Activated CD8-positive, alpha-beta memory T cell treated with anti-CD3 and anti-CD28 coated beads, Interleukin-2, amount 50 U/mL, for 1 hour (primary cell): ENCODE results near the gene MAP3K15.
A peak's percentile ranks its signal among the peaks of the same experiment; 100 is the strongest.

ENCODE experiments used
- DNase-seq: peaks from one replicate; pipeline ENCODE4 v3.0.0-alpha.2; 2020; ENCODE audit errors: extremely low read depth

MAP3K15 gene

DNA sequence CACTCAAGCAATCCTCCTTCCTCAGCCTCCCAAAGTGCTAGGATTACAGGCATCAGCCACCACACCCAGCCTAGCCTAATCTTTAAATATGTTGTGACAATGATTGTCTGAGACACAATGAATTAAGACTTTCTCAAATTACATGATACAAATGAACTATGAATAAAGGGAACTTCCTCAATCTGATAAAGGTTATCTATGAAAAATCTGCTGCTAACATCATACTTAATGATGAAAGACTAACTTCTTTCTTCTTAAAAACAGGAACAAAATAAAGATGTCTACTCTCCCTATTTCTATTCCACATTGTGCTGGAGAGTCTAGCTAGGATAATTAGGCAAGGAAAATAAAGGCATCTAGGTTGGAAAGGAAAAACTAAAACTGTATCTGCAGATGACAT is 111.6 kb downstream of the MAP3K15 start:
- DNase-seq: no peak

DNA sequence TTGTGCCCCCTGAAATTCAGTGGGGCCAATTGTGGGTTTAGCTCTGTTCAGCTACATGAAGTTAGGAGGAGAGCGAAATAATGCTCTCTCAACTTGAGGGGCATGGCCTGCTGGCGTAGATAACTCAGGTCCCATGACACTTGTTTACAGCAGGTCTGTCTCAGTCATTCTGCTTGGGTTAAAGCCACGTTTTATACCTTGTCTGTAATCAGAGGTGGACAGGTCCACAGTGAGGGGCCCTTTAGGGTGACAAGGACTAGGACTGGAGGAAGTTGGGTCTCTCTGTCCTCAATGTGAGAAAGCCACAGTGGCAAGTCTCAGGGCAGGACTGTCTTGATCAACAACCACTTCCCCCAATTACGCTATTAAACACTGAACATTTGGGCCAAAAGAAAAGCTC is 122.6 kb downstream of the MAP3K15 start:
- no peak for DNase-seq

DNA sequence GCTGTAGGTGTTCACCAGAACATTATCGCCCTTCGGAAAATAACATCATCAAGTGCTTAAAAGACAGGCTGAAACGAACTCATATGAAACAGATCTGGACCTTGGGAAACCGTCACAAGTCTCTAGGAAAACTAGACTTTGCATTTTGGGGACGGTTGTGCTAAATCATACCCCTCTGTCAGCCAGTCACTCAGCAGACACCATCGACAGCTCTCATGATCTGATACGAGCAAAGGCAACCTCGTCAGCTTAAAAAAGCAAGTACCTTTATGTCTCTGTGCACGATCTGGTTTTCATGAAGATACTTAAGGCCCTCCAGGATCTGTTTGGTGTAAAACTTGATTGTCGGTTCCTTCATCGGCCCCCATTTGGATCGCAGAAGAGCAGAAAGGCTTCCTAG is 123.2 kb downstream of the MAP3K15 start:
- DNase-seq: no peak

DNA sequence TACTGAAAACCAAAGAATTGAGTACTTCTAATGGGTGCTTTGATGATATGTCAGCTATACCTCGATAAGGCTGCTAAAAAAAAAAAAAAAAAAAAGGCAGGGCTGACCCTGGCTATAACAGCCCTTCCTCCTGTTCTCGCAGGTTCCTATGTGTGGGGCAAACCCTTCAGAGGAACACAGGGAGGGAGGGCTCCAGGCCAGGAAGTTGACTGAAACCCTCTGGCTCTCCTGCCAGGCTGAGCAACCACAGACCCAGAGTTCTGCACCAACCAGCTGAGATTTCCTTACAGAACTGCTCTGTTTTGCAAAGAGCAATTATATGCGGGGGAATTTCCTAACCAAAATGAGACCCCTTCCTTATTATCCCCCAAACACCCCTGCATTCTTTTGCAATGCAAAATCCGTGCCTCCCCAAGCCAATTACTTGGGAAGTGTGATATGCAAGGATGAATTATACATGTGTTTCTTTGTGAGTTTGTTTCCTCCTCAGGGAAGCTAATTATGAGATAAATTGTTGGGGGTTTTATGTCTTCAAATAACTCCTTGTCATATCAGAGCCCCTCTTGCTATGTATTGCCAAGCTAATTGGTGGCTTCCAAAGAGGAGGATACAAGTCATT is 126.0 kb downstream of the MAP3K15 start:
- DNase-seq: no peak

DNA sequence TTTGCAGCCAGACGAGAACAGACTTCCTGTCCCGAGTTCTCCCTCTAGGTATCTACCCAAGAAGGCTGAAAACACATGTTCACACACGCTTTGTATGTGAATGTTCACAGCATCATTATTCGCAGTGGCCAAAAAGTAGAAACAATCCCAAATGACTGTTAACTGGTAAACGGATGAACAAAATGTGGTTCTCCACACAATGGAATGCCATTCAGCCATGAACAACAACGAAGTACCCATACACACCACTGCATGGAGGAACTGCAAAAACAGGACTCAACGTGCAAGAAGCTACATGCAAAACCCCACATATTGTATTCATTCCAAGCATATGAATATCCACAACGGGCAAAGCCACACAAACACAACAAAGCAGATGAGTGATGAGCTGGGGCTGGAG is 126.6 kb downstream of the MAP3K15 start:
- DNase-seq: no peak

DNA sequence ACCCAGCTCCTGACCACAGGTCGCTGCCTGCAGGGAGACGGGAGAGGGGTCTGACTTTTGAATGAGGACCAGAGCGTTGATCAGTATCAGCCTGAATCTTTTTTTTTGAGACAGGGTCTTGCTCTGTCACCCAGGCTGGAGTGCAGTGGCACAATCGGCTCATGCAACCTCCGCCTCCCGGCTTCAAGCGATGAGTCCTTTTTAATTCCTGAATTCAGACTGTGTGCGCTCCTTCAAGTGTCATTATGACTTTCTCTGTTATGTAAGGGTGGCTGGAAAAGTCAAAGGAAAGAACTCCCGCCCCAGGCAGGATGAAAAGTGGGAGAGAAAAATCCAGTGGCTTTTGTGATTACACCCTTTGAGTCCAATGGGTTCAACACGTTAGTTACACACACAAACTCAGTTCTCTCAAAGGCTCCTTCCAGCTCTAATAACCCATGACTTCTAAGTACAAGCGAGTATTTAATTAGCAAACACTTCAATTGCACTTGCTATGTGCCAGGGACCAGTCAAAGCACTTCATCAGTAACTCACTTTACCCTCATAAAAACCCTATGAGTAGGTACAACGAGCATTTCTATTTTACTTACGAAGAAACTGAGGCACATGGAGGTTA is 127.1 kb downstream of the MAP3K15 start:
- DNase-seq: no peak

DNA sequence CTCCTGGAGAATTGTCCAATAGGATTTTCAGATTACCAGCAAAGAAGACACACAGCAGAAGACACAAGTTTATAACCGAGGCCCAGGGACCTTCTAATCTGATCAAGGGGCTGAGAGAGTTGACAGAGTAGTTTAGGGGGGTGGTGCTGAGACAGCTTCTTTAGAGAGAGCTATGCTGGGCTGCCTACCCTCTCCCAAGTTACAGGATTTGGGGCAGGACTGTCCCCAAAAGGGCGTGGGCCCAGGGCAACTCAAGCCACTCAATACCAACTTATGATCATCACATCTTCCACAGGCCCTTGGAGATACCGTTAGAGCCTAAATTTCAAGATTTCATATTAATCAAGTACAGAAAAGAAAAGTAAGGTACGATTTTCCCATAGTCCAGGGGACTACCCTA is 128.6 kb downstream of the MAP3K15 start:
- DNase-seq: no peak

DNA sequence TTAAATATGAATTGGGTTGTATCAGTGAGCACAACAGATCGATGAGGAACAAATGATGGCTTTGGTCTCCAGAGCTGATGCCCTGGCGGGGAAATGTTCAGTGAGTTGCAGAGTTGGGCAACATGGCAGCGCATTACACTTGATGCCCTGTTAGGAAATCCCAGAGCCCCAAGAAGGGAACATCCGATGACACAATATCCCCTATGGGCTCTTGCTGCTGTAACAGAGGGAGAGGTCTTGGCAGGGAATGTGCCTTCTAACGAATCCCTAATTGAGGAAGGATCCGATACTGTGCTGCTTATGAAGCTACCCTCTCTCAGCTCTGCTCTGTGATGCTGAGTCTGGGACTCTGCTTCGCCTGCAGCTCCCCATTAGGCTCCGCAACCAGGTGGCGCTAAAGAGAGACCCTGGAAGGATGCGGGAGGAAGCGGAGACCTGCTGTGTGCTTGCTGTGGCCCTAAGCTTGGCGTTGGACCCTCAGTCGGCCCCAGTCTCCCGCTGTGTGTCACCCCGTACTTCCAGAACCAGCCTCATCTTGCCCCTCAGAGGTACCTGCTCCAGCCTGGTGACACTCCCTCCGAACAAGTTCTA is 132.7 kb downstream of the MAP3K15 start:
- no peak for DNase-seq

DNA sequence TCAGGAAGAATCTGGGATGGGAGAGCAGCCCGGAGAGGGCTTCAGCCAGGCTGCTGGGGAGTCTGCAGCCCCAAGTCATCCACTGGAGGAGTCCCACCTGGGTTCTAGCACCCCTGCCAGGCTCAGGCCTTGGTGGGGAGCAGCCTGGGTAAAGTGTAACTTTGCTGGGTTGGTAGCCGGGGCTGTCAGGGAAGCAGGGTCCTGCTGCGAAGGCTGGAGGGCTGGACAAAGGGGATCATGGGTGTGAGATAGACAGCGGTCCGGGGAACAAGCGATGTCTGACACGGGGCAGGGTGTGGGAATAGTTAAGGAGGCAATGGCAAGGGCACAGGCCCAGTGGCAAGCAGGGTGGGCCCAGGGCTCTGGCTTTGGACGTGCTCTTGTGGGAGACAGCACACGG is 134.0 kb downstream of the MAP3K15 start:
- no peak for DNase-seq

DNA sequence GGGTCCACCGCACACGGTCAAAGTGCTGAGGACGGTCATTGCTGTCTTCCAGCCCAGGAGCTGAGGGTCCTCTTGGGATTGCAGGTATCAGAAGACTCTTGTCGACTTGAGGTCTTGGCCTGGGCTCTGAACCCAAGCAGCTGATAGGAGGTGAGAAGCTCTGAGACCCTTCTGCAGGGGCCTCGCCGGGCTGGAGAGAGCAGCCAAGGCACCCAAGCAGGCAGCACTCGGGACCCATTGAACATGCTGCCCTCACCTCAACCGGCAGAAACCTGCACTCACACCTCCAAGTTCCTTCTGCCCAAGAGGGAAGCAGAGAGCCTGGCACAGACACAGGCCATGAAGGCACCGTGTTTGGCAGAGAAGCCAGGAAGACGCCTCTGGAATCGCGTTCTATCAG is 137.5 kb downstream of the MAP3K15 start:
- DNase-seq: no peak

DNA sequence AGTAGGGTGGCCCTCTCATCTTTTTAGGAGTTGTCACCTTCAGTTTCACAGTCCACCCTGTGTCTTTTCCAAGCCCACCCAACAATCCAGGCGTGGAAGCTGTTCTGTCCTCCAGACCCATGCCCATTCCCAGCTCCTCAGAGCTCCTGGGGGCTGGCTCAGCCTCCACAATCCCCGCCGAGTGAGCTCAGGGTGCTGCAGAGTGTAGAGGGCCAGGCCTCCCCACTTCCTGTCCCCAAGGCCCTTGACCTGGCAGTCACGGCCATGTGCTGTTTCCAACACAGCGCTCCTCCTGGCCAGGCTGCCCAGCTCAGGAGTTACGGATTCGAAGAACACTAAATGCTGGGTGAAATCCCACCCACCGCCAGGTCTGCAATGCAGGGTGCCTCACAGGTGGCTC is 139.8 kb downstream of the MAP3K15 start:
- no peak for DNase-seq

DNA sequence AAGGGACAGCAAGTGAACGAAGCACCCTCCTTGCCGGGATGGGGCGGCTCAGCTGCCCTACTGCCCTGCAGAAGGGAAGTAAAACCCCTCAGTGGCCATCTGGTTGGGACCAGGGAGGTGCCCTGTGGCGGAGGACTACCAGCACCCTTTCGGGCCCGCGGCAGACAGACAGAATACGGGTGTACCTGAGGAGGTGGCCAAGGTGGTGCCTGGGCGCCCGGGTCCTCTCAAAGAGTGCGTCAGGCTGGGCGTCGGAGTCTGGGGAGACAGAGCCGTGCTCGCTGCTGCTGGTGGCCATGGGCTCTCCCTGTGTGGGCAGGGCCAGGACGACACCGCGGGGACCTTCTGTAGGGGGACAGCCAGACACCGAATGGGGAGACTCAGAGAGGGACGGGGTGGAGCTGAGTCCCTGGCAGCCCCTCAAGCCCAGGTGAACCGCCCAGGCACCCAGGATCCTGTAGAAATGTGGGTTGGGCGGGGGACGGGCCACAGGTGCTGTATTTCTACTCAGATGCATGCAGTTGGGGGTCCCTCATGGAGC is 141.9 kb downstream of the MAP3K15 start:
- no peak for DNase-seq

DNA sequence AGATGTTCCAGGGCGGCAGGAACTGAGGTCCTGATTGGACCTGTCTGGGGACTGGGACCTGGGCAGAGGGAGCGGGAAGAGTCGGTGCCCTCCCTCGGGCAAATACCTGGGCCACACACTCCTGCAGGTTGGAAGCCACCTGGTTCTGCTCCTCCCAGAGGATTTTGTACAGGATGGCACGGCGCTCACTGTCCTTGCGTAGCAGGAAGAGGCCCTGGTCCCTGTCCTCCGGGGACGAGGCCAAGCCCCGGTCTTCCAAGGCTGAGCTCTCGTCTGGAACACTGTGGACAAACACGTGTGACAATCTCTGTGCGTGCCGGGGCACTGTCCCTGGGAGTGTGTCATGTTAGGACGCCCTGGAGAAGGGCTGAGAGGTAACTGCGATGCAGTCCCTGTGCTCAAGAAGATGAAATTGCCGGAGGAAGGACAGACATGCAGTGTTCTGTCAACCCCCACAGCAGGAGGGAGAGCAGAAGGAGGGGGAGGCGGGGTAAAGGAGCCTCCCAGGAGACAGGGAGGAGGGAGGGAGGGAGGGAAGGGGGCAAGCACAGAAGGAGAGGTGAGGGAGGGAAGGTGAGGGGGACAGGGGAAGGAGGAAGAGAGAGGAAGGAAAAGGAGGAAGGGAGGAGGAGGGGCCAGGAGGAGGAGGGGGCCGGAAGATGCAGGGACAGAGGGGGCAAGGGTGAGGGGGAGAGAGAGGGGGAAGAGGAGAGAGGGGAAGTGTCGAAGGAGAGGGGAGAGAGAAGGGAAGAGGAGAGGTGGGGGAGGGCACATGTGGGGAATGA is 142.6 kb downstream of the MAP3K15 start:
- no peak for DNase-seq

DNA sequence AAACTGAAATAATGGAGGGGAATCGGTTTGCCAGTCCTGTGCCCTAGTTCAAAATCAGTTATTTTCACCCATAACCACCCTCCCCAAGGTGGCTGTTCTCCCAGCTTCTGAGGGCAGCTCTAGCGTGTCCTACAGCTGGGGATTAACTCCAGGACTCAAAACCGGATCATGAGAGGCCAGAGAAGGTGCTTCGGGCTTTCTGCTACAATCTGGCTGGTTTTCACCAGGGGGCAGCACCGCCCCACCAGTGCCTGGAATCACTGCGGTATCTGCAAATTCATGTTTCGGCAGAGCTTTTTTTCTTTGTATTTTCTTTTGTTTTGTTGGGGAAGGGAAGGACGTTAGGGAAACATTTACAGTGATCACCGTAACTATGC is 143.2 kb downstream of the MAP3K15 start:
- peak; percentile 9 for DNase-seq

DNA sequence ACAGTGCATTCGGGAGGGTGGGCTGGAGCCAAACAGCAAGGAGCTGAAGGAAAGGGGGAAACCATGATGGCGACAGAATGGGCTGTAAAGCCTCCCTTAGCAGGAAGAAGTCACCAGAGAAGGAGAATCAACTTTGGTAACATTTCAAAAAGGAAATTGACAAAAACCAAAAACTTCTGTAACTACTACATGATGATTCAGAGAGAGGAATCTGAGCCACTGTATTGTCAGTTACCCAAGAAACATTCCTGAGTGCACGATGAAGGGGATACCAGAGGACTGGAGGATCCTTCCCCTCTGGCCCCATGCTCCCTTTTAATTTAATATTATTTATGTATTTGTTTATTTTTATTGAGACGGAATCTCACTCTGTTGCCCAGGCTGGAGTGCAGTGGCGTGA is 145.2 kb downstream of the MAP3K15 start:
- DNase-seq: no peak

DNA sequence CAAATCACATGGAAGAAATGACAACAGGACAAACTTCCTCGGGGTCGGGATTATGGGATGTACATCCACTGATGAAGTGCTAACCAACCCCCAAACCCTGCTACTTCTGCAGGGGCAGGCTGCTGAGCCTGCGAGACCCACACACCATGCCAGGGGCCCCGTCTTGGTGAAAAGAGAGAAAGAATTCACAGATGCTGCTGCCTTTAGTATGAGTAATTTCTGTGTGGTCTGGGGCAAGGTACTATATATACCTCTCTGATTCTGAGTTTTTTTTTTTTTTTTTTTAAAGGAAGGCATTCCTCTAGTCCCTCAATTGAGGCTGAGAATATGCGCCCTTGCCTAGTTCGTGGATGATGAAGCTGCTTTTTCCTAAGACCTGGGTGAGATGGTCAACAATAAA is 146.7 kb downstream of the MAP3K15 start:
- DNase-seq: no peak

DNA sequence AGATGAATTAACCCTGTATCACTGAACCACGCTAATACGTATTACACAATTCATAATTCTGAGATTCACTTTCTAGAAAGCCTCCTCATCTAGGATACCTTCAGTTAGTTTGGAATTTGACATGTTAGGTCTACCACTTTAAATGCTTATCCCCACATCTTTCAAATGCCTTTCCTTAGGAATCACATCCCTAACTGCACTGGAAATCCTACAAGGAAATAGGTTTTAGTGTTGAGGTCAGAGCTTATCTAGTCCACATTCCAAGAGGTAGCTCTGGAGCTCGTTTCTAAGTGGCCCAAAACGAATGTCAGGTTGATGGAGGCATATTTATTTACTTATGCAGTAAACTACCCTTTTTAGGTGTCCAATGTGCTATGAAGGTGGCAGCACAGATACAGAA is 153.6 kb downstream of the MAP3K15 start:
- no peak for DNase-seq

DNA sequence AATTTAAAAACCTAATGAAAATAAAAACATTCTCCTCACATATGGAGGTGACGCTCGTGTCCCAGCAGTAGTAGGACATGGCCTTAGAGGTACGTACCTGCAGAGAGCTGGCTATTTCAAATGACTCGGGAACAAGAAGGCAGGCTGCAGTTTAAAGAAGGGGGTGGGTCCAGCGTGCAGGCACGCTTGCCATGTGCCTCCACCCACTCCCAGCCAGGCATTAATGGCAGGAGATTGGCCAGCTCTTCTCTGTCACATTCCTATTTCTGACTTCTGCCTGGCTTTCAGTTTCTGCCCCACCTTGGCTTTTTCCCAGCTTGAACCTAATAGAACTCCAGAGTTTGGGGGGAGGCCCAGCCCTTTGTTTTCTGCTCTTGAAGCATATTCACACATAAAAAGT is 154.4 kb downstream of the MAP3K15 start:
- DNase-seq: no peak

DNA sequence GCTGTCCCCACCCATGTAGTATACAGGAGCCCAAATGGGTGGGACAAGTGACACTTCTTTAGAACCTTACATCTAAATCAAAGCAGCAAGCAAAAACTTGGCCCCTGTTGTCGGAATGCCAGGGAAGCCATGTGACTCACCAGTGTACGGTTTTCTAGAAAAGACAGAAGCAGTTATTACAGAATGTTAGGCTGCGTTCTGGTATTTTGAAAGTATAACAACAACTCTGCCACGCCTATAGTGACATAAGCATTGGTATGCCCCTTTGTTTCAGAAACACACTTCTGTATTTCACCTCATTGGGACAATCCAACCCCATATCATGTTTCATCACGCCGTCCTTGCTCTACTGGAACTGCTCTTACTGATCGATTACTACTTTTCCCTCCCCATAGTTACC is 156.8 kb downstream of the MAP3K15 start:
- DNase-seq: no peak

DNA sequence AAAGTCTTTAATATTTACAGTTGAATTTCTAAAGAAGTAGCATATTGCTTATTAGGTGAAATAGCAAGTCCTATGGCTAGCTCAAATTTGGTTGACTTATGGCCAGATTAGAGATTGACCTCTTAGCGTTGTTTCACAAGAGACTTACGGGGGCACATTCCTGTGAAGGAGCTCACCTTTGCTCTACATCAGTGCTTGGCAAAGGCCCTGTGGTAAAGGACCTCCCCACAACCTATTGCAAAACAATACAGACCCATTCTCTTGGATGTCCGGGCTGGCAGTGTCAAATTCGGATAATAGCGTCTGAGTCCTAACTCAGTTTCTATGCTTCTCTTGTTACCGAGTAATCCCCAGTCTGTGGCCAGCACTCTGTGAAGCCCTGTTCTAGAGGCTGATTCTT is 160.7 kb downstream of the MAP3K15 start:
- DNase-seq: no peak

DNA sequence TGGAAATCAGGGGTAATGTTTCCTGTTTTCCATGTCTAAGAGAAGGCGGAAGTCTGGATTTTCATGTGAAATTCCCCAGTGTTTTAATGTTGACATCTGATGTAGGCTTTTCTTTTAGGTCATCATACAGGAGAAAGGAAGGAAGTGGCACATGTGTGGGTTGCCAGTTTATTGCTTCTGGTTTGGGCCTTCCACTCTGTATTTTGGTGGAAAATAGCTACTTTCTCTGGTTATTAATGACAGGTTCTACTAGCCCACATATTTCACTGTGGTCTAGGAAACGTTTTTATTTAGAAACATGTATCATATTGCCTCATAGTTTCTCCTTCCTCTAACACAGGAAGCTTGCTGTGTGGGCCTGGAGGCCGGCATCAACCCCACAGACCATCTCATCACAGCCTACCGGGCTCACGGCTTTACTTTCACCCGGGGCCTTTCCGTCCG is 164.3 kb downstream of the MAP3K15 start:
- DNase-seq: no peak

DNA sequence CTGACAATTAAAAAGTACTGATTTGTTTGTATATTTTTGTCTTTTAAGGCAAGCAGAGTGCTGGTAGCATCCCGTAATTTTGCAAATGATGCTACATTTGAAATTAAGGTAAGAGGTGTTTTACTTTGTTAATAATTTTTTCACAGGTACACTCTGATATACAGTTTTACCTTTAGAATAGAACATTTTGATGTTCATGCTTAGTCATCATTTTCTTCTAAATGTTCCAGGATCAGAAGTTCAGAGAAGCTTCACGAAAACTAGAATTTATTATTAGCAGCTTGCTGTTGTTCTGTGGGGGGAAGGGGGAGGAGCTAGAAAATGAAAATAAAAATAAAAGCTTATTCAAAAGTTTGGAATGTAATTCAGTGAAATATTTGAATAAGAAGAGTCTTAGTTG is 166.0 kb downstream of the MAP3K15 start:
- DNase-seq: no peak

DNA sequence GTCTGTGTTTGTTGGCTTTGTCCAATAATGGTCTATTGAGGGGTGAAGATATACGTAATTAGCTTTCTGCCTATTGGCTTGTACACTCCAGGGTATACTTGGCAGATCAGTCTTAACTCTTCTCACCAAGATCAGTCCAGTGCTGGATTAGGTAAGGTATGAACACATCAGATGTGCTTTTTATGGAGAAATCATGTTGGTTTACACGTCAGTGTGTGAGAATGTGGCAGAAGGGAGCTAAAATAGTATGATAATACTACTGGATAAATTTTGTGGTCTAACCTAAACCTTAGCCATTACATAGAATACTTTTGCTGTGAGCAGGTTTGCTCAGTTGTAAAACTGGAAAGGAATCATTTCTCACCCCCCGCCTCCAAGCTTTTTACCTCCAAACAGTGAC is 167.4 kb downstream of the MAP3K15 start:
- DNase-seq: no peak
